ENCODE results near the gene TICAM1. TPM values are rescaled to one million over a fixed set of nuclear protein-coding genes. Genes with fewer than 3 reads are reported as not detected.

The TICAM1 gene
- polyA plus RNA-seq = 16.1 TPM
- long read RNA-seq, donor 1, partial matches to known transcripts = 0 of 1 reads
- long read RNA-seq, donor 1, other reads (novel, unspliced or antisense) = 0 of 1 reads
- long read RNA-seq, donor 2, transcript TICAM1-201 (2 exons, 2,676 nt) = major isoform, 5 of 5 reads
- long read RNA-seq, donor 2, partial matches to known transcripts = 0 of 5 reads
- long read RNA-seq, donor 2, other reads (novel, unspliced or antisense) = 0 of 5 reads
- long read RNA-seq, donor 3 = 0 reads
- long read RNA-seq, donor 4 = 0 reads
- long read RNA-seq, donor 5 = 0 reads
- long read RNA-seq, donor 6, transcript TICAM1-201 (2 exons, 2,676 nt) = major isoform, 8 of 8 reads
- long read RNA-seq, donor 6, partial matches to known transcripts = 0 of 8 reads
- long read RNA-seq, donor 6, other reads (novel, unspliced or antisense) = 0 of 8 reads
- long read RNA-seq, donor 7, partial matches to known transcripts = 0 of 1 reads
- long read RNA-seq, donor 7, other reads (novel, unspliced or antisense) = 0 of 1 reads
- long read RNA-seq, donor 8, transcript TICAM1-201 (2 exons, 2,676 nt) = major isoform, 5 of 5 reads
- long read RNA-seq, donor 8, partial matches to known transcripts = 0 of 5 reads
- long read RNA-seq, donor 8, other reads (novel, unspliced or antisense) = 0 of 5 reads
- long read RNA-seq, donor 9, partial matches to known transcripts = 15 of 18 reads
- long read RNA-seq, donor 9, other reads (novel, unspliced or antisense) = 0 of 18 reads
- long read RNA-seq, donor 10, transcript TICAM1-201 (2 exons, 2,676 nt) = major isoform, 8 of 8 reads
- long read RNA-seq, donor 10, partial matches to known transcripts = 0 of 8 reads
- long read RNA-seq, donor 10, other reads (novel, unspliced or antisense) = 0 of 8 reads
- long read RNA-seq, donor 11, partial matches to known transcripts = 0 of 1 reads
- long read RNA-seq, donor 11, other reads (novel, unspliced or antisense) = 0 of 1 reads

DNA sequence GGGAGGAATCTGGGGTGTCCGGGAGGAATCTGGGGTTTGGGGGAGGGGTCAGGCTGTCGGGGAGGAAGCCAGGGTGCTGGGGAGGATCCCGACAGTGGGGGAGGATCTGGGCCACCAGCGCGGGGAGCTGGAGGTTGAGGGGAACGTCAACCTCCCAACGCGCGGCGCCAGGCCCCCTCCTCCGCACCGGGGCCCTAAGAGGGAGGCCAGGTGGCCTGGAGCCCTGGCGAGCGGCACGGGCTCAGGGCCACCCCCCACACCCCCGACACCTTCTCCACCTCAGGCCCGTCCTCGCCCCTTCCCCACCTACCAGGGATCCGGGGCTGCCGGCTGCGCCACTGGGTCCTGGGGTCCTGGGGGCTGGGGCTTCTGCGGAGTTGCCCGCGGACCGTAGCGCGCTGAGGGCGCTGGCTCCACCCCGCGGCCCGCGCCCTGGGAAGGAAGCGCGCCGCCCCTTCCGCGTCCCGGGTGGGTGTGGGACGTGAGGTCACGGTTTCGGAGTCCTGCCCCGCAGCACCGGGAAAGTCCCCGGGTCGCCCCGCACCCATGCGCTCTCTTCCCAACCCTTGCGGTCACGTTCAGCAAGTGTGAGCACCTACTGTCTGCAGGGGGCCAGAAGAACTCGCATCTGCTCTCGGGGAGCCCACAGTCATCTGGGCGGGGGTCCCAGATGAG lies at the start of gene TICAM1:
Gene TICAM1, minus strand, starts transcription at position 409 of the 675 bp plus-strand sequence. CDS start 13,335 bp downstream, outside the sequence.
- Histone ChIP-seq H3K9me3 (ENCODE audit: control insufficient read depth, low read depth, low read length) (no peaks in the 10 kb centered on the region), H3K4me3 (ENCODE audit: low read length) (peak within 1 kb of the TSS; percentile 91), H3K27me3 (ENCODE audit: control insufficient read depth, insufficient read depth, low read length) (no peaks in the 10 kb centered on the region), H3K27ac (ENCODE audit: low read length) (peak within 1 kb of the TSS; percentile 97), H3K36me3 (ENCODE audit: control insufficient read depth, insufficient read depth, low read length) (no peaks in the 10 kb centered on the region), H3K4me1 (ENCODE audit: control insufficient read depth, insufficient read depth, low read length) (peaks cover 16% of the 10 kb centered on the region)
- peak; percentile 82 to 88 for DNase-seq
- WGBS (ENCODE audit: insufficient coverage, low lambda C conversion rate) = no CpG with 5 or more reads among the region's 52 CpGs

DNA sequence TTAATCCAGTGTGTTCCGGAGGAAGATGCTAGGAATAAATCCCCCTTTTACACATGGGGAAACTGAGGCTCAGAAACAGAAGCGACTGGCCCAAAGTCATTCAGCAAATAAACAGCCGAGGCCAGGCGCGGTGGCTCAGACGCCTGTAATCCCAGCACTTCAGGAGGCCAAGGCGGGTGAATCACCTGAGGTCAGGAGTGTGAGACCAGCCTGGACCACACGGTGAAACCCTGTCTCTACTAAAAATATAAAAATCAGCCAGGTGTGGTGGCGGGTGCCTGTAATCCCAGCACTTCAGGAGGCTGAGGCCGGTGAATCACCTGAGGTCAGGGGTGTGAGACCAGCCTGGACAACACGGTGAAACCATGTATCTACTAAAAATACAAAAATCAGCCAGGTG lies 47.5 kb upstream of the TICAM1 start:
- H3K27ac ChIP-seq (ENCODE audit: low read length) = no peak overlapping the region
- no peaks in the 10 kb centered on the region for H3K9me3 ChIP-seq (ENCODE audit: control insufficient read depth, low read depth, low read length)
- peaks cover 2% of the 10 kb centered on the region for H3K4me1 ChIP-seq (ENCODE audit: control insufficient read depth, insufficient read depth, low read length)
- no peak overlapping the region for H3K4me3 ChIP-seq (ENCODE audit: low read length)
- no CpG with 5 or more reads among the region's 11 CpGs for WGBS (ENCODE audit: insufficient coverage, low lambda C conversion rate)
- no peaks in the 10 kb centered on the region for H3K36me3 ChIP-seq (ENCODE audit: control insufficient read depth, insufficient read depth, low read length)
- no peak for DNase-seq
- no peaks in the 10 kb centered on the region for H3K27me3 ChIP-seq (ENCODE audit: control insufficient read depth, insufficient read depth, low read length)

GRCh38 chr19:4878491-4878968 lies 47.0 kb upstream of the TICAM1 start:
- DNase-seq = no peak
- H3K27me3 ChIP-seq (ENCODE audit: control insufficient read depth, insufficient read depth, low read length) = no peaks in the 10 kb centered on the region
- H3K27ac ChIP-seq (ENCODE audit: low read length) = no peak overlapping the region
- peaks cover 2% of the 10 kb centered on the region for H3K4me1 ChIP-seq (ENCODE audit: control insufficient read depth, insufficient read depth, low read length)
- H3K4me3 ChIP-seq (ENCODE audit: low read length) = no peak overlapping the region
- no CpG with 5 or more reads among the region's 23 CpGs for WGBS (ENCODE audit: insufficient coverage, low lambda C conversion rate)
- no peaks in the 10 kb centered on the region for H3K9me3 ChIP-seq (ENCODE audit: control insufficient read depth, low read depth, low read length)
- no peaks in the 10 kb centered on the region for H3K36me3 ChIP-seq (ENCODE audit: control insufficient read depth, insufficient read depth, low read length)

DNA sequence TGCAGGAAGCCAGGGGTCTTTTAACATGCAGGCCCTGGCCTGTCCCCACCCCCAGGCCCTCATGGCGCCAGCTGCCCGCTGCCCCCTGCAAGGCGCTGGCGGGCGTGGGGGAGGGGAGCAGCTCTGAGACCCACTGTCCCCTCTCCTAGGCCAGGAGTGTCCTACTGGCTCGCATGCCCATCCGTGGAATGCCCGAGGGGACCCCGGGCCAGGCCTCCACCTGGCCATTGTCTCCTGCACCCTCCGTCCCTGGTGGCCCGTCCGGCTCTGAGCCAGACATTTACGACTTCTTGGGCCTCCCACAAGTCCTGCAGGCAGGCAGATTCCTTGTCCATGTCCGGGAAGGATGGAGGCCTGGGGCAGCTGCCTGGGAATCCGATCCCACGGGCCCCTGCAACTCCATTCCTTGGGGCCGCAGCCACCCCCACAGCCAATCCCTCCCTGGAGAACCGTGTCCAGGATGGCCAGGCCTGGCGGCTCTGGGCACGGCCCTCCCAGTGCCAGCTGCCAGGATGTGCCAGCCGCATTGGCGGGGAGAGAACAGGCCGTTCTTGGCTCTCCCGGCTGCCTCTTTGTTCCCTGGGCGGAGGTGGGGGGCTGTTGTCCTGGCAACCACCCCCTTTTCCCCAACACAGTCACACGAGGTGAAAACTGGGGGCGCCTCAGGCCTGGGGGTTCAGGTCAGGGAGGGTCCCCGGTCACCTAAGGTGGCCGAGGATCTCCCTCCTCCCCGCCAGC lies 46.4 kb upstream of the TICAM1 start:
- WGBS (ENCODE audit: insufficient coverage, low lambda C conversion rate) = no CpG with 5 or more reads among the region's 30 CpGs
- DNase-seq = no peak
- H3K27ac ChIP-seq (ENCODE audit: low read length) = no peak overlapping the region
- no peaks in the 10 kb centered on the region for H3K9me3 ChIP-seq (ENCODE audit: control insufficient read depth, low read depth, low read length)
- no peaks in the 10 kb centered on the region for H3K36me3 ChIP-seq (ENCODE audit: control insufficient read depth, insufficient read depth, low read length)
- no peak overlapping the region for H3K4me3 ChIP-seq (ENCODE audit: low read length)
- H3K4me1 ChIP-seq (ENCODE audit: control insufficient read depth, insufficient read depth, low read length) = peaks cover 2% of the 10 kb centered on the region
- no peaks in the 10 kb centered on the region for H3K27me3 ChIP-seq (ENCODE audit: control insufficient read depth, insufficient read depth, low read length)

DNA sequence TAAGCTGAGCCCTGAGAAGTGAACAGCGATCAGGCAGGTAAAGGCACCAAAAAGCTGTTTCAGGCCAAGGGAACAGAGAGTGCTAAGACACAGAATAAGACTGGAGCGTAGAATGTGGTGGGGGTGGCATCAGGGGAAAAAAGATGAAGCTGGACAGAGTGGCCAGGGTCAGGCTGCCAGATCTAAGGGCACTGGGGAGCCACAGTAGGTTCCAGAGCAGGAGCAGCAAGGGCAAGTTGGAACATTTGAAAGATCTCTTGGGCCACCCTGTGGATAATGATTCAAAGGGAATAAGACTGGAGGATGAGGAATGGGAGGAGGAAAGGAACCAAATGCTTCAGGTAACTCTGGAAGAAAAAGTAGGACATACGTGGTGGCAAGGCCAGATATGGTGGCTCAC lies 42.4 kb upstream of the TICAM1 start:
- no peaks in the 10 kb centered on the region for H3K9me3 ChIP-seq (ENCODE audit: control insufficient read depth, low read depth, low read length)
- no peak for DNase-seq
- no peaks in the 10 kb centered on the region for H3K27me3 ChIP-seq (ENCODE audit: control insufficient read depth, insufficient read depth, low read length)
- H3K4me3 ChIP-seq (ENCODE audit: low read length) = no peak overlapping the region
- 100% methylated on average over 1 of the region's 3 CpGs for WGBS (ENCODE audit: insufficient coverage, low lambda C conversion rate)
- no peak overlapping the region for H3K27ac ChIP-seq (ENCODE audit: low read length)
- H3K4me1 ChIP-seq (ENCODE audit: control insufficient read depth, insufficient read depth, low read length) = peaks cover 15% of the 10 kb centered on the region
- H3K36me3 ChIP-seq (ENCODE audit: control insufficient read depth, insufficient read depth, low read length) = no peaks in the 10 kb centered on the region

GRCh38 chr19:4871711-4872110 lies 40.2 kb upstream of the TICAM1 start:
- peaks cover 16% of the 10 kb centered on the region for H3K4me1 ChIP-seq (ENCODE audit: control insufficient read depth, insufficient read depth, low read length)
- no peak overlapping the region for H3K4me3 ChIP-seq (ENCODE audit: low read length)
- no peak for DNase-seq
- WGBS (ENCODE audit: insufficient coverage, low lambda C conversion rate) = no CpG with 5 or more reads among the region's 6 CpGs
- H3K36me3 ChIP-seq (ENCODE audit: control insufficient read depth, insufficient read depth, low read length) = no peaks in the 10 kb centered on the region
- H3K27ac ChIP-seq (ENCODE audit: low read length) = no peak overlapping the region
- no peaks in the 10 kb centered on the region for H3K27me3 ChIP-seq (ENCODE audit: control insufficient read depth, insufficient read depth, low read length)
- H3K9me3 ChIP-seq (ENCODE audit: control insufficient read depth, low read depth, low read length) = no peaks in the 10 kb centered on the region

DNA sequence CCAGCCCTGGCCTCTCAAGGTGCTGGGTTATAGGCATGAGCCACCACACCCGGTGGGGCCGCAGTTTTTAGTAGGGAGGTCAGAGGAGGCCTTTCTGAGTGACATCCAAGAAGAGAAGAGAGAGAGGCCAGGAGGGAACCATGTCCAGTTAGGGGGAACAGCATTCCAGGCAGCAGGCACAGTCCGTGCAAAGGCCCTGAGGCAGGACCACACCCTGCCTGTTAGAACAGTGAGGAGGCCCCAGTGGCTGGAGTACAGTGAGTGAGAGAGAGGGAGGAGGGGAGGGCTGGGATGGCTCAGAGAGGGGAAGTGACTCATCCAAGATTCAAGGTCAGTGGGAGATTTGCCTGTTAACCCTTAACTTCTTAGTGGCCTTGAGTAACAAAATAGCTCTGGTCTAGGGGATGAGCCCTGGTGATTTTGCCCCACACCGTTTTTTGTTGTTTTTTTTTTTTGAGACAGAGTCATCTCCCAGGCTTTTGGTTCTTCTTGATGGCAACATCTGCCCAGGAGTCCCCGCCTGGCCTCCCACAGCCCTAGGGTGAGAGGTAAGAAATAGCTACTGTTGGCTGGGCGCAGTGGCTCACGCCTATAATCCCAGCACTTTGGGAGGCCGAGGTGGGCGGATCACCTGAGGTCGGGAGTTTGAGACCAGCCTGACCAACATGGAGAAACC lies 38.7 kb upstream of the TICAM1 start:
- Histone ChIP-seq H3K9me3 (ENCODE audit: control insufficient read depth, low read depth, low read length) (no peaks in the 10 kb centered on the region), H3K27ac (ENCODE audit: low read length) (peak overlapping the region; percentile 29), H3K4me3 (ENCODE audit: low read length) (no peak overlapping the region), H3K27me3 (ENCODE audit: control insufficient read depth, insufficient read depth, low read length) (no peaks in the 10 kb centered on the region), H3K4me1 (ENCODE audit: control insufficient read depth, insufficient read depth, low read length) (peaks cover 19% of the 10 kb centered on the region), H3K36me3 (ENCODE audit: control insufficient read depth, insufficient read depth, low read length) (no peaks in the 10 kb centered on the region)
- peak; percentile 62 to 76 for DNase-seq
- no CpG with 5 or more reads among the region's 10 CpGs for WGBS (ENCODE audit: insufficient coverage, low lambda C conversion rate)

DNA sequence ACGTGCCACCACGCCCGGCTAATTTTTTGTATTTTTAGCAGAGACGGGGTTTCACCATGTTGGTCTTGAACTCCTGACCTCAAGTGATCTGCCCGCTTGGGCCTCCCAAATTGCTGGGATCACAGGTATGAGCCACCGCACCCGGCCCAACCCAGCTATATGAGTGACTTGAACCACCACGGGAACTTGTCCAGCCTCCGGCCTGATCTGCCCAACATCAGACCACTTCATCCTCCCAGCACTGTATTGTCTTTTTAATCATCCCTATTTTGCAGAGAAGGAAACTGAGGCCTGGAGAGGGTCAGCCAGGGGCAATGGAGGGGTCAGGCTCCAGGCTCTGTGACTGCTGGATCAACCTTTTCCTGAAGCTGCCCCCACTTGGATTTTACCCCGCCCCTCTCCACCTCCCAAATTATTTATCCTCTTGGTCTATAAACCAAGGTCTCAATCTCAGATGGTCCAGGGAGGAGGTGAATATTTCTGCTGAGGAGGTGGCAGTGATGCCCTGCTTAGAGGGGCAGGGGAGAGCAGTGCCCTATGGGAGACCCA lies 36.8 kb upstream of the TICAM1 start:
- H3K4me3 ChIP-seq (ENCODE audit: low read length) = no peak overlapping the region
- H3K36me3 ChIP-seq (ENCODE audit: control insufficient read depth, insufficient read depth, low read length) = peaks cover 4% of the 10 kb centered on the region
- DNase-seq = no peak
- peak overlapping the region; percentile 19 for H3K27ac ChIP-seq (ENCODE audit: low read length)
- no CpG with 5 or more reads among the region's 10 CpGs for WGBS (ENCODE audit: insufficient coverage, low lambda C conversion rate)
- peaks cover 19% of the 10 kb centered on the region for H3K4me1 ChIP-seq (ENCODE audit: control insufficient read depth, insufficient read depth, low read length)
- H3K9me3 ChIP-seq (ENCODE audit: control insufficient read depth, low read depth, low read length) = no peaks in the 10 kb centered on the region
- no peaks in the 10 kb centered on the region for H3K27me3 ChIP-seq (ENCODE audit: control insufficient read depth, insufficient read depth, low read length)
